Adrenal gland (tissue), 19 donors: ENCODE data around the gene FBXO22. TPM values are rescaled to one million over a fixed set of nuclear protein-coding genes. Genes with fewer than 3 reads are reported as not detected.
A peak's percentile ranks its signal among the peaks of the same experiment; 100 is the strongest.

Source experiments
- DNase-seq, 7 donors: peaks; one replicate each; pipeline ENCODE4 v3.0.0-alpha.2; 2019 to 2020
- H3K27ac ChIP-seq, 5 donors: fragments of 200-600 bp; sonication (generic) in 4 of 5; 1 replicate in 3 of 5; 2 replicates in 2 of 5; pipeline versions ENCODE4 v1.5.1 to v1.8.0; 2016 to 2020; ENCODE audit warnings: mild to moderate bottlenecking in 1 of 5
- H3K27me3 ChIP-seq: fragments of 200-600 bp; 2 replicates; pipeline ENCODE4 v1.8.0; 2021
- H3K36me3 ChIP-seq, 2 donors: fragments of 200-600 bp; replicated peaks in 1 of 2; 1 replicate in 1 of 2; 2 replicates in 1 of 2; pipeline versions ENCODE4 v1.5.1 to v1.8.0; 2018 to 2022
- H3K4me1 ChIP-seq, 2 donors: fragments of 200-600 bp; replicated peaks in 1 of 2; 1 replicate in 1 of 2; 2 replicates in 1 of 2; pipeline versions ENCODE4 v1.5.1 to v1.8.0; 2018 to 2021
- H3K4me3 ChIP-seq, 4 donors: fragments of 200-600 bp; sonication (generic) in 3 of 4; one replicate each; pipeline ENCODE4 v1.5.1; 2016 to 2018
- H3K9me3 ChIP-seq, 3 donors: fragments of 200-600 bp; sonication (generic) in 1 of 3; replicated peaks in 1 of 3; 1 replicate in 2 of 3; 2 replicates in 1 of 3; pipeline versions ENCODE4 v1.5.1 to v1.8.0; 2016 to 2021
- POLR2A ChIP-seq, 2 donors: fragments of 450-650 bp; IDR thresholded peaks; one replicate each; pipeline ENCODE4 v1.6.1; 2017; ENCODE audit warnings: antibody characterized with exemption in 2 of 2, mild to moderate bottlenecking in 2 of 2, moderate library complexity in 1 of 2
- WGBS, 4 donors: extraction: QIAGEN DNeasy Blood & Tissue Kit in 2 of 4; methylation state at CpG; one replicate each; pipeline versions ENCODE4 v1.1.5 to v1.1.7; 2013 to 2017; 5-methylcytosine and 5-hydroxymethylcytosine counted together
- intact Hi-C, 2 donors: fragments of 100-400 bp; cut with DNase I; formaldehyde crosslinking; loops; one replicate each; pipeline versions ENCODE4 v1.14.1 to v1.15.0; 2022 to 2023
- long read RNA-seq, 10 donors: library from polyadenylated mRNA in 3 of 10; unstranded in 2 of 10; stranded (forward) in 1 of 10; transcript quantifications; one replicate each; pipeline ENCODE4 v2.0.0 and lab custom pipeline, GENCODE V29; 2021 to 2026
- polyA plus RNA-seq, 3 donors: library from polyadenylated mRNA; stranded (reverse); fragments of 200-250 nt in 2 of 3; fragments of 350-450 nt in 1 of 3; fragmentation: Illumina TruSeq in 1 of 3; extraction: RNeasy Lipid Tissue Mini Kit (QIAGEN cat#74804) in 1 of 3; gene quantifications; one replicate each; pipeline ENCODE4 v1.2.3, GENCODE V29; 2013 to 2014
- total RNA-seq, 9 donors: library from RNA; depleted of rRNA in 4 of 9; stranded (reverse); fragments of >200 nt in 4 of 9; fragments of 120-200 nt in 1 of 9; fragmentation: NEBNext Ultra II Directional in 1 of 9; extraction: Animal tissue kit (Norgen Biotek cat#: 25700) in 1 of 9; gene quantifications; one replicate each; pipeline versions ENCODE4 v1.1.0 to v1.2.4, GENCODE V29; 2013 to 2023
- TF ChIP-seq, protein P1 (sequence below), 6 experiments: fragments of 450-650 bp in 4 of 6; fragments of 200-600 bp in 2 of 6; sonication (generic) in 1 of 6; IDR thresholded peaks; 1 replicate in 5 of 6; 2 replicates in 1 of 6; pipeline versions ENCODE4 v1.5.1 to v1.8.0; 2016 to 2021; ENCODE audit warnings: antibody characterized with exemption in 6 of 6, mild to moderate bottlenecking in 2 of 6, moderate library complexity in 1 of 6
- donor health status: healthy with polysubstance abuse.
- donor health status: Bipolar disorder and iron deficiency.
- donor health status: DM: yes; HTN: yes; CAD: no.
- donor health status: DM: no; HTN: no; CAD: no.
- donor health status: DM: no; HTN: no; CAD: no.
- donor health status: DM: yes; HTN: yes; CAD: no.

FBXO22 gene
- total RNA-seq (10 to 100 TPM; 16.6 to 40.8 (median 27.5) TPM), polyA plus RNA-seq (10 to 100 TPM in 1 of 3 donors, 1 to 10 TPM in 2; 5.1 to 28.7 (median 5.4) TPM)
- long read RNA-seq, donor 1, full-length matches to known transcripts, result 9 of 9 reads
- long read RNA-seq, donor 1, partial matches to known transcripts, result 0 of 9 reads
- long read RNA-seq, donor 1, other reads (novel, unspliced or antisense), result 0 of 9 reads
- long read RNA-seq, donor 2, full-length matches to known transcripts, result 5 of 5 reads
- long read RNA-seq, donor 2, partial matches to known transcripts, result 0 of 5 reads
- long read RNA-seq, donor 2, other reads (novel, unspliced or antisense), result 0 of 5 reads
- long read RNA-seq, donor 3, full-length matches to known transcripts, result 13 of 13 reads
- long read RNA-seq, donor 3, partial matches to known transcripts, result 0 of 13 reads
- long read RNA-seq, donor 3, other reads (novel, unspliced or antisense), result 0 of 13 reads
- long read RNA-seq, donor 4, full-length matches to known transcripts, result 18 of 20 reads
- long read RNA-seq, donor 4, partial matches to known transcripts, result 1 of 20 reads
- long read RNA-seq, donor 4, other reads (novel, unspliced or antisense), result 1 of 20 reads
- long read RNA-seq, donor 5, full-length matches to known transcripts, result 48 of 50 reads
- long read RNA-seq, donor 5, partial matches to known transcripts, result 1 of 50 reads
- long read RNA-seq, donor 5, other reads (novel, unspliced or antisense), result 1 of 50 reads
- long read RNA-seq, donor 6, full-length matches to known transcripts, result 8 of 8 reads
- long read RNA-seq, donor 6, partial matches to known transcripts, result 0 of 8 reads
- long read RNA-seq, donor 6, other reads (novel, unspliced or antisense), result 0 of 8 reads
- long read RNA-seq, donor 7, partial matches to known transcripts, result 0 of 1 reads
- long read RNA-seq, donor 7, other reads (novel, unspliced or antisense), result 0 of 1 reads
- long read RNA-seq, donor 8, full-length matches to known transcripts, result 14 of 14 reads
- long read RNA-seq, donor 8, partial matches to known transcripts, result 0 of 14 reads
- long read RNA-seq, donor 8, other reads (novel, unspliced or antisense), result 0 of 14 reads
- long read RNA-seq, donor 9, full-length matches to known transcripts, result 6 of 13 reads
- long read RNA-seq, donor 9, partial matches to known transcripts, result 7 of 13 reads
- long read RNA-seq, donor 9, other reads (novel, unspliced or antisense), result 0 of 13 reads
- long read RNA-seq, donor 10, full-length matches to known transcripts, result 2 of 2 reads
- long read RNA-seq, donor 10, partial matches to known transcripts, result 0 of 2 reads
- long read RNA-seq, donor 10, other reads (novel, unspliced or antisense), result 0 of 2 reads

DNA sequence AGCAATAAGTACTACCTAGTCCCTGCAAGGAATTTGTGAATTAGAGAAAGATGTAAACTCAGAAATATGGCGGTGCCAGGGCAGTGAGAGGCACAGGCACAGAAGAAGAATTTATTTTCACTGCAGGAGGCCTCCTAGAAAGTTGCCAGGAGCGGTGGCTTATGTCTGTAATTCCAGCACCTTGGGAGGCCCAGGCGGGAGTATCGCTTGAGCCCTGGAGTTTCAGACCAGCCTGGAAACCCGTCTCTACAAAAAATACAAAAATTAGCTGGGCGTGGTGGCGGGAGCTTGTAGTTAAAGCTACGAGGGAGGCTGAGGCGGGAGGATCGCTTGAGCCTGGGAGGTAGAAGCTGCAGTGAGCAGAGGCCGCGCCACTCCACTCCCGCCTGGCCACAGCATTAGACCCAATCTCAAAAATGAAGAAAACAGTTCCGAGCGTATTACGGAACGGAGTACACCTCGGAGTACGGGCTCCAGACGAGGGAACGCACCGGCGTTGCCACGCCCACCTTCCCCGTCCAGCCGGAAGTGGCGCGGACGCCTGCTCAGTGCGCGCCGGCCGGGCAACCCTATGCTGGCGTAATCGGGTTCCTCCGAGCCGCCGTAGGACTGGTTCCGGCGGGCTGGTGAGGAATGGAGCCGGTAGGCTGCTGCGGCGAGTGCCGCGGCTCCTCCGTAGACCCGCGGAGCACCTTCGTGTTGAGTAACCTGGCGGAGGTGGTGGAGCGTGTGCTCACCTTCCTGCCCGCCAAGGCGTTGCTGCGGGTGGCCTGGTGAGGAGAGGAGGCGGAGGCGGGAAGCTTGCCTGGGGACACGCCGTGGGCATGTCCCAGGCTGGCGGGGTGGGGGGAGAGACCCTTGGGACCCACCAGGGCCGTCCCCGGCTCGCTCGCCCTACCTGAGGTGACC is at the start of gene FBXO22:
Gene FBXO22 (plus strand): TSS at position 548 of the 909 bp plus-strand sequence. CDS start 86 bp downstream, at position 634.
- 2 to 11% (median 5%) methylated on average over 13 to 63 of the region's 63 CpGs for WGBS, 4 donors
- intact Hi-C loops, result no loop called here
- DNase-seq, result peak; percentile 91 to 96 (median 93)
- Histone ChIP-seq H3K4me3 (peak within 1 kb of the TSS; percentile 37 to 85 (median 70)), H3K27ac (peak within 1 kb of the TSS in 4 of 5 donors; percentile 64 to 88 (median 82)), H3K36me3 (no peaks in the 10 kb centered on the region), H3K27me3 (no peaks in the 10 kb centered on the region), H3K9me3 (no peaks in the 10 kb centered on the region), H3K4me1 (peaks cover 0 to 25% of the 10 kb centered on the region in 2 donors)
- TF ChIP-seq, protein P1, sequence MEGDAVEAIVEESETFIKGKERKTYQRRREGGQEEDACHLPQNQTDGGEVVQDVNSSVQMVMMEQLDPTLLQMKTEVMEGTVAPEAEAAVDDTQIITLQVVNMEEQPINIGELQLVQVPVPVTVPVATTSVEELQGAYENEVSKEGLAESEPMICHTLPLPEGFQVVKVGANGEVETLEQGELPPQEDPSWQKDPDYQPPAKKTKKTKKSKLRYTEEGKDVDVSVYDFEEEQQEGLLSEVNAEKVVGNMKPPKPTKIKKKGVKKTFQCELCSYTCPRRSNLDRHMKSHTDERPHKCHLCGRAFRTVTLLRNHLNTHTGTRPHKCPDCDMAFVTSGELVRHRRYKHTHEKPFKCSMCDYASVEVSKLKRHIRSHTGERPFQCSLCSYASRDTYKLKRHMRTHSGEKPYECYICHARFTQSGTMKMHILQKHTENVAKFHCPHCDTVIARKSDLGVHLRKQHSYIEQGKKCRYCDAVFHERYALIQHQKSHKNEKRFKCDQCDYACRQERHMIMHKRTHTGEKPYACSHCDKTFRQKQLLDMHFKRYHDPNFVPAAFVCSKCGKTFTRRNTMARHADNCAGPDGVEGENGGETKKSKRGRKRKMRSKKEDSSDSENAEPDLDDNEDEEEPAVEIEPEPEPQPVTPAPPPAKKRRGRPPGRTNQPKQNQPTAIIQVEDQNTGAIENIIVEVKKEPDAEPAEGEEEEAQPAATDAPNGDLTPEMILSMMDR (IDR thresholded peaks at IDR 0.05), result no peak
- peak in 1 of 2 donors; percentile 80 for TF ChIP-seq POLR2A (IDR thresholded peaks at IDR 0.05)

DNA sequence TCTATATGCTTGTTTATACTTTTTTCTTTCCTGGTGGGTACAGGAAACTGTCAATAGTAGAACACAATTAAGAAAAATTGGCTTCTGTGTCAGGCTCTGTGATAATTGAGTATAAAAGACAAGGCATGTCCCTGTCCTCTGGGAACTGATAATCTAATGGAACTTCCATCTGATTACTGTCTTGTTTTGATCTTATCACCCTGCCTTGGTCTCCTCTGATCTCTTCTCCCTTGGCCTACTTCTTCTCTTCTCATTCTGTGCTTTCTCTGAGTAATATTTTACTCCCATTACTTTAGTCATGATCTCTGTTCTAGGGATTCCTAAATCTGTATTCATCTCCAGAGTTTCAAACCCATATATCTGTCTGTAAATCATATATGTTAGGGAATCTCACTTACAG is 45.8 kb upstream of the FBXO22 start:
- Histone ChIP-seq H3K27me3 (no peaks in the 10 kb centered on the region), H3K36me3 (peaks cover 0 to 4% of the 10 kb centered on the region in 2 donors), H3K4me1 (peaks cover 0 to 11% of the 10 kb centered on the region in 2 donors), H3K4me3 (no peak overlapping the region), H3K9me3 (no peaks in the 10 kb centered on the region), H3K27ac (no peak overlapping the region)
- TF ChIP-seq POLR2A (IDR thresholded peaks at IDR 0.05), result no peak
- TF ChIP-seq, protein P1 (IDR thresholded peaks at IDR 0.05), result no peak
- DNase-seq, result no peak
- intact Hi-C loops, result no loop called here

DNA sequence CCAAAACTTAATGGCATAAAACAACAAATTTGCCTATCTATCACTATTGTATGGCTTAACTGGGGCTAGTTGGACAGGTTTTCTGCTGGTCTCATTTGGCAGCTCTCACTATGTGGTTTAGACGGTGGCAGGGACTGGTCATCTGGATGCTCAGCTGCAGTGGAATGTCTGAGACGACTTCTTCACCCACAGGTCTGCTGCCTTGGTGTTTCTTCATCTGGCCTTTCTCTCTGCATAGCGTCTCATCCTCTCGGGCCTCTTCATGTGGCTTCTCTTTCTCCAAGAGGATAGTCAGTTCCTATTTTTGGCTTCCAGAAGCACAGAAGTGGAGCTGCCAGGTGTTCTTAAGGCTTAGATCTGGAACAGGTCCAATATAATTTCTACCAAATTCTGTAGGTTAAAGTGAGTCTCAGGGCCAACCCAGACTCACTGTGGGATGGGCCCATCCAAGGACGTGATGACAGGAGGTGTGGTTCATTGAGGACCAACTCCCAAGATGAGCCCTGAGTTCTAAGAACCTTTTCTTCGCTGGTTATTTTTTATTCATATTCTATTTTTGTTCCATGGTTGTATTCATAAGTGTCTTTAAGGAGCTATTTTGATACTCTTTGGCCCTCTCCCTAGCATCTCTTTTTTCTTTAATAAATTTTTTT is 41.8 kb upstream of the FBXO22 start:
- intact Hi-C loops, result no loop called here
- 93 to 96% (median 95%) methylated on average over 6 of the region's 6 CpGs for WGBS, 4 donors
- DNase-seq, result no peak
- TF ChIP-seq, protein P1 (IDR thresholded peaks at IDR 0.05), result no peak
- TF ChIP-seq POLR2A (IDR thresholded peaks at IDR 0.05), result no peak
- H3K27ac ChIP-seq, result no peak overlapping the region
- H3K9me3 ChIP-seq, result no peaks in the 10 kb centered on the region
- no peak overlapping the region for H3K4me3 ChIP-seq
- H3K36me3 ChIP-seq, result no peaks in the 10 kb centered on the region
- peaks cover 5 to 11% of the 10 kb centered on the region in 2 donors for H3K4me1 ChIP-seq
- no peaks in the 10 kb centered on the region for H3K27me3 ChIP-seq
